GM10266 (cell line): Measurements from ENCODE around the gene C3orf49.
A peak's percentile ranks its signal among the peaks of the same experiment; 100 is the strongest.

Experiments
- DNase-seq: peaks from one replicate; pipeline ENCODE4 v3.0.0; 2012; ENCODE audit errors: extremely low spot score
- TF ChIP-seq, protein P1 (sequence below): IDR thresholded peaks from 2 replicates; pipeline ENCODE4 v1.5.1; 2012; ENCODE audit warnings: mild to moderate bottlenecking, low read depth; ENCODE audit not compliant: control insufficient read depth, insufficient read depth; ENCODE audit errors: missing control alignments

The C3orf49 gene, protein sequence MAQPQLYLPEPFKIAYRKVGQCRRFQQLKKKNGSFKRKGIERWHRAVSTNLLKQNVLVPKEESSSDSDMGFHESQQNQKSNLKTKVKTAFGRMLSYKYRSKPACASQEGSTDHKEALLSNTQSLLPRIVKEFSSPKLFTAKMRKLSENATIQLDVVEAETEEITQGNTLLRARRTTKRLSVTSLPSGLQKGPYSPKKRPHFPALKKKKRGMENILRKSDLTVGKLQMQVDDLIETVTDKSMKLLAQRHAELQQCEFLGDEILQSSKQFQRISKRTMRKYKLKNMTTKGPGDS

DNA sequence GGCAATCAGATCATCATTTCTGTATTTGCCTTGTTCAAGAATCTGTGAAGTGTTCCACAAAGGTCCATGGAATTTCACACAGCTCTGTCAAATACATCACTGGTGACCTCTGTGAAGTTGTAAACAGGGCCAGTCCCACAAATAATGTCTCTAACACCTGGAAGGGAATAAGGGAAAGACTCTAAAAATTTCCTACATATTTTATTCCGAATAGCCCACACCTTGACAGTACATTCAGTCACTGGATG, at the start of gene C3orf49:
C3orf49 (plus strand) TSS at position 149 of the 248 bp plus-strand sequence. CDS start 173 bp downstream, outside the sequence.
- no peak for DNase-seq
- TF ChIP-seq, protein P1, sequence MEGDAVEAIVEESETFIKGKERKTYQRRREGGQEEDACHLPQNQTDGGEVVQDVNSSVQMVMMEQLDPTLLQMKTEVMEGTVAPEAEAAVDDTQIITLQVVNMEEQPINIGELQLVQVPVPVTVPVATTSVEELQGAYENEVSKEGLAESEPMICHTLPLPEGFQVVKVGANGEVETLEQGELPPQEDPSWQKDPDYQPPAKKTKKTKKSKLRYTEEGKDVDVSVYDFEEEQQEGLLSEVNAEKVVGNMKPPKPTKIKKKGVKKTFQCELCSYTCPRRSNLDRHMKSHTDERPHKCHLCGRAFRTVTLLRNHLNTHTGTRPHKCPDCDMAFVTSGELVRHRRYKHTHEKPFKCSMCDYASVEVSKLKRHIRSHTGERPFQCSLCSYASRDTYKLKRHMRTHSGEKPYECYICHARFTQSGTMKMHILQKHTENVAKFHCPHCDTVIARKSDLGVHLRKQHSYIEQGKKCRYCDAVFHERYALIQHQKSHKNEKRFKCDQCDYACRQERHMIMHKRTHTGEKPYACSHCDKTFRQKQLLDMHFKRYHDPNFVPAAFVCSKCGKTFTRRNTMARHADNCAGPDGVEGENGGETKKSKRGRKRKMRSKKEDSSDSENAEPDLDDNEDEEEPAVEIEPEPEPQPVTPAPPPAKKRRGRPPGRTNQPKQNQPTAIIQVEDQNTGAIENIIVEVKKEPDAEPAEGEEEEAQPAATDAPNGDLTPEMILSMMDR, result no peak

DNA sequence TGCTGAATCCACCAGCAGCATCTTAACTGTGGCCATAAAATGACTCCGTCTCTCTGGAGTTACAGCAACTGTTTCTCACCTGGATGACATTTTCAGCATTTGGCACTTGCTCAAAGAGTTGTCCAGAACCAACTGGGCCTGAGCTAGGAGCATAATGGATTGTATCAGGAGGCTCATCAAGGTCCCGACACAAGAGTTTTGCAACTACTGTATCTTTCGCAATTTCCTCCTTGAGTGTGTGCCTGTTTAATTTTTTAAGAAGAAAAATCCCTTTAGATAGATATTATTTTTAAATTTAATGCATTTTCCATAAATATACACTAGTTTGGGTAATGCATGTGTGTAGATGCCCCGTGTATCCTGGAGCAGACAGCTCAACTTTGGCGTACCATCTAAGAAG, 44.3 kb upstream of the C3orf49 start:
- no peak for DNase-seq
- TF ChIP-seq, protein P1, result no peak

DNA sequence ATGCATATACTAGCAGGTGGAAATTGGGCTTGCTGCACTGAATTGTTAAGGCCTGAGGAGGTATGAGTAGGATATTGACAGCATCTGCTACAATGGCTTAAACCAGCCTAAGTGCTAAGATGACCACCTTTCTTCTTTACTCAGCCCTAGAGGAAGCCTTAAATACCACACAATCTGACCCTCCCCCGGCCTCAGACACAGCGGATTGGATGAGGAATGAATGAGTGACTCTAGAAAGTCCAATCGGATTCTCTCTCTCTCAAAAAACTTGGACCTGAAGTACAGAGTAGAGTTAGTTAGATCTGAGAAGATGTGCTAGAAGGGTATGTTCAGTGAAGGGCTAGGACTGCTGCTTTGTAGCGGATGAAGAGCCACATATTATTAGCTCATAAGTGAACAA, 39.9 kb upstream of the C3orf49 start:
- TF ChIP-seq, protein P1, result no peak
- no peak for DNase-seq

DNA sequence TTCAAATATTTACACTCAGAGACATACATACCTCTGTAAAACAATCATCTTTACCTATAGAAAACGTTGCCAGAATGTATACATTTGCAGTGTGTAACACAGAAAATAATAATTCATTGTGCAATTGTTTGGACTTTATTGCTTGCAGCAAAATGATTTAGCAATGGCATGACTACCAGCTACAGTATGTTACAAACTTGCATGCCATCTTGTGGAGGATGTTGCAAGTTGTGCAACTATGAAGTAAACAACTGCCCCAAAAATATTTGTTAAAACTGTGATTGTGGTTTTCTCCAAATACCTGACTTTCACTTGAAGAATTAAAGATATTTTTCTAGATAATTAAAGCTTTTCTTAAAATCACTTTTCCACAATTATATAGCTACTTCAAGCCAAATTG, 27.1 kb upstream of the C3orf49 start:
- TF ChIP-seq, protein P1, result peak; percentile 3

DNA sequence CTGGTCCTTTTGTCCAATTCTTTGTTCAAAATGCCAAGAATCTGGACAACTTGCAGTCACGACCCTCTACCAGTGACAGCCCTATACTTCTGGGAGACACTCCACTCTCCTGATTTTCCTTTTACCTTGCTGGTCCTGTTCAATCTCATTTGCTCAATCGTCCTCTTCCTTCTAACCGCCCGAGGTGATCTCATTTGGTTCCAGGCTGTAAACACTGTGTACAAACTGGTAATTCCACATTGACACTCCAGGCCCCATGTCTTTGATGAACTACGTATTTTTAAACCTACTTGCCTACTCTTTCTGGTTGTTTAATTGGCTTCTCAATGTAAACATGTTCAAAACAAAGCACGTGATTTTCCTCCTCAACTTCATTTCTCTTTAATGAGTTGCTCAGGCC, 23.7 kb upstream of the C3orf49 start:
- no peak for DNase-seq
- TF ChIP-seq, protein P1, result no peak

More for the DNA sequence above, 27.1 kb upstream of the C3orf49 start:
- DNase-seq, result no peak

DNA sequence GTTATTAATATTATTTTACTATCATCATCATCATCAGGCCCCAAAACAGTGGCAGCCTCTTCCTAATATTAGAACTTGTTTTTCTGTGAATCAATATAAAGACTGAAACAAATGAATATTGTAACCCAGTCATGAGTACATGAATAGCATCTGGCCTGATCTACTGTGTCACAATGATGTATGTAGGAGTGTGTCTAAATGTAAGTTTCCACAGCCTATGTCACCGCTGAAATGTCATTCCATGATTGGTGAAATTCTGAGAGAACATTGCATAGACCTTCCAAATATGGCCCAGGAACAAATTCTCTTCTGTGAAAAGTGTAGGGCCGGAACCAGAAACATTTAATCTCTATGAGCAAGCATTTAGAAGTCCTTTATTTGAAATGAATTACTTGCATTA, 20.6 kb upstream of the C3orf49 start:
- TF ChIP-seq, protein P1, result no peak
- no peak for DNase-seq

DNA sequence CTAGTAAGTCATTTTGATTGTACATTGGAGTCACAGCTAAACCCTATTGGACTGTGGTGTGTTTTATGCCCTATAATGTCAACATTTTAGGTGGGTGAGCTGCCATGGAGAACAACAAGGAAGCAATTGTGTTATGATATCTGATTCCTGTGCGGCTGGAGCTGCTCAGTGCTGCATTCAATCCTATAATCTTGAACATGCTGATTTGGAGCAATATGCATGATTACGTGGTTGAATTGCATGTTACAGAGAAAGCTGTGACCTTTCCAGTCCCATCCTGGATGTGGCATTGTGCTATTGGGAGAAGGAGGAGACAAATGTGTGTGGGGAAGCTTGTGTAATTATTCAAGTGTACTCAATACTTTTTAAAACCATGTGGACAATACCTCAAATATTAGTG, 20.1 kb upstream of the C3orf49 start:
- DNase-seq, result no peak
- TF ChIP-seq, protein P1, result no peak
